Endothelial cell of umbilical vein (primary cell): ENCODE measurements around the gene COQ3. TPM values are rescaled to one million over a fixed set of nuclear protein-coding genes. Genes with fewer than 3 reads are reported as not detected.

Experiments
- BruUV-seq: library from RNA; stranded (reverse); fragments of 400-500 nt; replicated peaks from 2 replicates; lab custom pipeline; 2021; lab: Mats Ljungman, UMichigan
- CTCF ChIA-PET: fragments of 300-600, 350-600 bp; sonication (Branson Sonifier 250); formaldehyde crosslinking; loops from one replicate; lab custom pipeline; 2021; ENCODE audit warnings: antibody characterized with exemption, inconsistent platforms; lab: Charles Lee
- POLR2A ChIA-PET: fragments of 300-600, 350-600 bp; sonication (Branson Sonifier 250); formaldehyde crosslinking; loops from one replicate; lab custom pipeline; 2021; ENCODE audit warnings: antibody characterized with exemption, inconsistent platforms; lab: Charles Lee
- DNase-seq: peaks from one replicate; pipeline ENCODE4 v3.0.0-alpha.2; 2011; ENCODE audit warnings: low read depth, low spot score
- FAIRE-seq: peaks from 2 replicates; lab custom pipeline; 2011; peaks lifted over from hg19 to GRCh38; lab: Jason Lieb, UNC
- H2AFZ ChIP-seq: 2 replicates; pipeline ENCODE4 v1.6.0; 2012; ENCODE audit warnings: low read depth, low read length, control low read depth, inconsistent platforms
- H3K27ac ChIP-seq: 2 replicates; pipeline ENCODE4 v1.5.1; 2011; ENCODE audit warnings: low read depth, mild to moderate bottlenecking, control low read depth, low read length, moderate library complexity; ENCODE audit not compliant: insufficient read depth
- H3K27me3 ChIP-seq, 2 experiments: 2 replicates each; pipeline versions ENCODE4 v1.6.0 to v1.6.1; 2011; ENCODE audit warnings: low read length in 2 of 2, mixed read lengths in 1 of 2; ENCODE audit not compliant: control insufficient read depth in 2 of 2, insufficient read depth in 2 of 2
- H3K36me3 ChIP-seq, 2 experiments: 2 replicates in 1 of 2; 3 replicates in 1 of 2; pipeline ENCODE4 v1.5.1; 2011; ENCODE audit warnings: low read length in 2 of 2, mild to moderate bottlenecking in 1 of 2, moderate library complexity in 1 of 2; ENCODE audit not compliant: control insufficient read depth in 2 of 2, insufficient read depth in 2 of 2; ENCODE audit errors: extremely low read depth in 1 of 2
- H3K4me1 ChIP-seq: 3 replicates; pipeline ENCODE4 v1.5.1; 2011; ENCODE audit warnings: mild to moderate bottlenecking, low read length; ENCODE audit not compliant: control insufficient read depth, insufficient read depth; ENCODE audit errors: extremely low read depth
- H3K4me2 ChIP-seq: 2 replicates; pipeline ENCODE4 v1.6.1; 2011; ENCODE audit warnings: low read length, control low read depth, mixed read lengths; ENCODE audit not compliant: insufficient read depth
- H3K4me3 ChIP-seq, 3 experiments: fragments of 200-600 bp in 1 of 3; sonication (generic), shearing (Covaris generic) in 1 of 3; replicated peaks in 1 of 3; 2 replicates each; pipeline ENCODE4 v1.5.1; 2011 to 2016; ENCODE audit warnings: control low read depth in 3 of 3, low read length in 3 of 3, mild to moderate bottlenecking in 2 of 3, inconsistent platforms in 1 of 3, low read depth in 1 of 3, moderate library complexity in 1 of 3; ENCODE audit not compliant: insufficient read depth in 1 of 3
- H3K79me2 ChIP-seq: 2 replicates; pipeline ENCODE4 v1.6.0; 2012; ENCODE audit warnings: low read length, inconsistent platforms; ENCODE audit not compliant: control insufficient read depth, insufficient read depth
- H3K9ac ChIP-seq: replicated peaks from 2 replicates; pipeline ENCODE3; 2011; ENCODE audit warnings: low read length, control low read depth; ENCODE audit not compliant: insufficient read depth; ENCODE audit errors: extremely low read depth
- H3K9me1 ChIP-seq: replicated peaks from 3 replicates; pipeline ENCODE4 v1.6.0; 2011; ENCODE audit warnings: mild to moderate bottlenecking, low read length; ENCODE audit not compliant: control insufficient read depth, insufficient read depth; ENCODE audit errors: extremely low read depth
- H3K9me3 ChIP-seq: replicated peaks from 2 replicates; pipeline ENCODE4 v1.5.1; 2012; ENCODE audit warnings: low read length, inconsistent platforms; ENCODE audit not compliant: control insufficient read depth, insufficient read depth
- H4K20me1 ChIP-seq: replicated peaks from 2 replicates; pipeline ENCODE3; 2011; ENCODE audit warnings: mild to moderate bottlenecking, low read length; ENCODE audit not compliant: control insufficient read depth, insufficient read depth; ENCODE audit errors: extremely low read depth
- CTCF ChIP-seq, 2 donors: IDR thresholded peaks; 1 replicate in 1 of 2; 2 replicates in 1 of 2; pipeline ENCODE4 v1.5.1; 2011; ENCODE audit warnings: low read length in 2 of 2, mild to moderate bottlenecking in 2 of 2, moderate library complexity in 2 of 2, control low read depth in 1 of 2, inconsistent platforms in 1 of 2, low read depth in 1 of 2; ENCODE audit not compliant: insufficient read depth in 1 of 2; ENCODE audit errors: extremely low read depth in 1 of 2
- EZH2 ChIP-seq: IDR thresholded peaks from 2 replicates; pipeline ENCODE4 v1.6.1; 2012; ENCODE audit warnings: borderline replicate concordance, low read depth, mild to moderate bottlenecking, moderate library complexity, low read length, inconsistent platforms; ENCODE audit not compliant: severe bottlenecking
- FOS ChIP-seq: IDR thresholded peaks from 2 replicates; pipeline ENCODE4 v1.6.1; 2011; ENCODE audit warnings: mild to moderate bottlenecking, low read length, moderate library complexity, borderline replicate concordance; ENCODE audit not compliant: insufficient read depth
- GATA2 ChIP-seq: IDR thresholded peaks from 2 replicates; pipeline ENCODE4 v1.7.0; 2011; ENCODE audit warnings: low read depth, mild to moderate bottlenecking, moderate library complexity, mixed read lengths, low read length; ENCODE audit not compliant: insufficient read length, insufficient read depth
- JUN ChIP-seq: IDR thresholded peaks from 2 replicates; pipeline ENCODE4 v1.6.1; 2011; ENCODE audit warnings: borderline replicate concordance, low read depth; ENCODE audit not compliant: insufficient read length, insufficient read depth
- MAX ChIP-seq: IDR thresholded peaks from 2 replicates; pipeline ENCODE4 v1.6.1; 2011; ENCODE audit not compliant: insufficient read depth, insufficient read length
- MYC ChIP-seq: IDR thresholded peaks from one replicate; pipeline ENCODE4 v1.6.1; 2011; ENCODE audit warnings: mild to moderate bottlenecking, low read depth, low read length
- POLR2A ChIP-seq: IDR thresholded peaks from 2 replicates; pipeline ENCODE4 v1.6.1; 2012; ENCODE audit warnings: low read depth, mild to moderate bottlenecking, control low read depth, low read length
- POLR2AphosphoS5 ChIP-seq: IDR thresholded peaks from 2 replicates; pipeline ENCODE4 v1.6.1; 2012; ENCODE audit warnings: low read depth, mild to moderate bottlenecking, control low read depth, low read length, moderate library complexity; ENCODE audit not compliant: insufficient read depth
- dilution Hi-C: fragments of 300-500 bp; cut with MboI; formaldehyde crosslinking; loops from one replicate; pipeline ENCODE4 v1.15.0; 2019; ENCODE audit warnings: low sequenced_read_pairs; ENCODE audit not compliant: extremely low pct_ligation_motif_present
- intact Hi-C: fragments of 100-400 bp; cut with micrococcal nuclease; formaldehyde crosslinking; loops from one replicate; pipeline ENCODE4 v1.10.0; 2022
- polyA plus RNA-seq, 4 experiments: library from polyadenylated mRNA; depleted of rRNA in 3 of 4; stranded (reverse) in 3 of 4; unstranded in 1 of 4; fragments of >200 nt; gene quantifications; 2 replicates each; pipeline versions ENCODE4 v1.2.1 to v1.2.3, GENCODE V29; 2011 to 2012; ENCODE audit warnings: missing spikeins in 1 of 4
- total RNA-seq: library from RNA; stranded (reverse); gene quantifications from 2 replicates; pipeline ENCODE4 v1.2.3, GENCODE V29; 2021

Gene COQ3
- total and polyA plus RNA-seq, 2 donors (not counting 3 experiments of a cell fraction or from before 2014, with no cell fraction given) = 4.0 to 7.5 TPM

DNA sequence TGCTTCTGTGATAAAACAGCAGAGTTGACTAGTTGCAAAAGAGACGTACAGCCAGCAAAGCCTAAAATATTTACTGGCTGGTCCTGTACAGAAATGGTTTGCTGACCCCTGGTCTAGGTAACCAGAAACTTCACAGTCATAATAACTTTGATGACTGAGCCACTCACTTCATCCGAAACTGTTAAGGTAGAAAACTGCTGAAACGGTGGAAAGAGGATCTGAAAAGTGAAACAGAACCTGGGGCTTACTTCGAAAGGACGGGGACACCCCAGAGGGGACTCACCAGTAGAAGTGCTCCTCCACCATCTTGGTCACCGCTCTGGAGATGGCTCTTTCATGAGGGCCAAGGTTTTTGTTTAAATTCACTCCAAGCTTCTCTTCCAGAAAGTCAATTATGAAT lies 60.9 kb downstream of the COQ3 start:
- CTCF ChIA-PET = interaction anchor here (1.6 to 3.9 kb wide), 3 partner anchors 13 to 535 kb away, joined by 3 to 41 read pairs (median 7); no protein-coding TSS in a partner anchor

More for the DNA sequence above, 60.9 kb downstream of the COQ3 start:
- Histone ChIP-seq H3K27ac (no peak overlapping the region), H3K9me1 (no peaks in the 10 kb centered on the region), H3K36me3 (no peaks in the 10 kb centered on the region), H4K20me1 (no peaks in the 10 kb centered on the region), H3K27me3 (no peaks in the 10 kb centered on the region), H3K4me1 (no peaks in the 10 kb centered on the region), H3K9ac (no peak overlapping the region), H3K4me3 (no peak overlapping the region), H3K9me3 (no peaks in the 10 kb centered on the region), H3K79me2 (no peaks in the 10 kb centered on the region), H3K4me2 (no peak overlapping the region), H2AFZ (no peak overlapping the region)
- DNase-seq (no peak), FAIRE-seq (no peak)
- POLR2A ChIA-PET = no interaction called here
- TF ChIP-seq MAX (no peak), POLR2A (no peak), CTCF (IDR thresholded peaks at IDR 0.05; ENCODE audit: extremely low read depth in 1 of 2, insufficient read depth in 1 of 2, low read depth in 1 of 2, low read length in 2 of 2) (no peak), GATA2 (no peak), POLR2AphosphoS5 (no peak), FOS (no peak), MYC (no peak), JUN (no peak), EZH2 (no peak)
- dilution Hi-C loops (no loop called here), intact Hi-C loops (no loop called here)
- BruUV-seq = no TSS peak
